Upper lobe of left lung (tissue), 4 donors: Measurements from ENCODE around the gene EFCC1.

ENCODE experiments used
- EP300 ChIP-seq, 4 donors: sonication (generic); formaldehyde crosslinking; IDR thresholded peaks; one replicate each; pipeline ENCODE4 v1.5.1; 2017; ENCODE audit warnings: antibody characterized with exemption in 4 of 4, control low read depth in 2 of 4
- POLR2A ChIP-seq, 4 donors: fragments of 450-650 bp; IDR thresholded peaks; one replicate each; pipeline ENCODE4 v1.5.1; 2016 to 2017; ENCODE audit warnings: antibody characterized with exemption in 4 of 4, mild to moderate bottlenecking in 2 of 4
- POLR2AphosphoS5 ChIP-seq, 2 donors: sonication (generic); formaldehyde crosslinking; IDR thresholded peaks; one replicate each; pipeline ENCODE4 v1.5.1; 2017; ENCODE audit warnings: antibody characterized with exemption in 2 of 2
- TF ChIP-seq, protein P1 (sequence below), 6 experiments: fragments of 450-650 bp in 4 of 6; fragments of 200-600 bp in 2 of 6; sonication (generic) in 2 of 6; IDR thresholded peaks; one replicate each; pipeline ENCODE4 v1.5.1; 2016 to 2019; ENCODE audit warnings: antibody characterized with exemption in 6 of 6

DNA sequence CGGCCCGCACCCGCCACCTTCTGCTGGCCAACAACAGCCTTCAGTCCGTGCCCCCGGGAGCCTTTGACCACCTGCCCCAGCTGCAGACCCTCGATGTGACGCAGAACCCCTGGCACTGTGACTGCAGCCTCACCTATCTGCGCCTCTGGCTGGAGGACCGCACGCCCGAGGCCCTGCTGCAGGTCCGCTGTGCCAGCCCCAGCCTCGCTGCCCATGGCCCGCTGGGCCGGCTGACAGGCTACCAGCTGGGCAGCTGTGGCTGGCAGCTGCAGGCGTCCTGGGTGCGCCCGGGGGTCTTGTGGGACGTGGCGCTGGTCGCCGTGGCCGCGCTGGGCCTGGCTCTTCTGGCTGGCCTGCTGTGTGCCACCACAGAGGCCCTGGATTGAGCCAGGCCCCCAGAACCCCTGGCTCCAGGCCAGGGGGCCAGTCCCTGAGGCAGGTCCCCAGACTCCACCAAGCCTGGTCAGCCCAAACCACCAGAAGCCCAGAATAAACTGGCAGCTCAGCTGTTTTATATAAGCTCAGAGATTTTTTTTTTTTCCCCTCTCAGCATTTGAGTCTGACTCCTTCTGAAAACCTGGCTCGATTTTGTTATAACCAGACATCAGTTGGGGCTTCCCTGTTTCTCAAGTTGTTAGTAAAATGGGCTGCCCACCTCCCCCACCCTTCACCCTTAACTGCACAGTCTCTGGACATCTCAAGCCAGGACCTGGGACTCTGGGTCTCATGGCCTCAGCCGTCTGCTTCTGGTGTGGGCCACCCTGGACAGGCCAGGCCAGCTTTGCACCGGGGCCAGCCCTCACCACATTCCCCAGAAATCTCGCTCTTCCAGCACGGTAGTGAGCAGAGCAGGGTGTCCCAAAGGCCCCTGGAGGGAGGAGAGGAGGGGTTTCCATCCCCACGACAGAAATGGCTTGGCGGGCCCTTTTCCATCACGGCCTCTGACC, 61.1 kb downstream of the EFCC1 start:
- TF ChIP-seq, protein P1, sequence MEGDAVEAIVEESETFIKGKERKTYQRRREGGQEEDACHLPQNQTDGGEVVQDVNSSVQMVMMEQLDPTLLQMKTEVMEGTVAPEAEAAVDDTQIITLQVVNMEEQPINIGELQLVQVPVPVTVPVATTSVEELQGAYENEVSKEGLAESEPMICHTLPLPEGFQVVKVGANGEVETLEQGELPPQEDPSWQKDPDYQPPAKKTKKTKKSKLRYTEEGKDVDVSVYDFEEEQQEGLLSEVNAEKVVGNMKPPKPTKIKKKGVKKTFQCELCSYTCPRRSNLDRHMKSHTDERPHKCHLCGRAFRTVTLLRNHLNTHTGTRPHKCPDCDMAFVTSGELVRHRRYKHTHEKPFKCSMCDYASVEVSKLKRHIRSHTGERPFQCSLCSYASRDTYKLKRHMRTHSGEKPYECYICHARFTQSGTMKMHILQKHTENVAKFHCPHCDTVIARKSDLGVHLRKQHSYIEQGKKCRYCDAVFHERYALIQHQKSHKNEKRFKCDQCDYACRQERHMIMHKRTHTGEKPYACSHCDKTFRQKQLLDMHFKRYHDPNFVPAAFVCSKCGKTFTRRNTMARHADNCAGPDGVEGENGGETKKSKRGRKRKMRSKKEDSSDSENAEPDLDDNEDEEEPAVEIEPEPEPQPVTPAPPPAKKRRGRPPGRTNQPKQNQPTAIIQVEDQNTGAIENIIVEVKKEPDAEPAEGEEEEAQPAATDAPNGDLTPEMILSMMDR (IDR thresholded peaks at IDR 0.05) = no peak
- TF ChIP-seq EP300 (IDR thresholded peaks at IDR 0.05) (no peak), POLR2AphosphoS5 (IDR thresholded peaks at IDR 0.05) (no peak), POLR2A (IDR thresholded peaks at IDR 0.05) (no peak)
